Activated effector memory CD4-positive, alpha-beta T cell treated with anti-CD3 and anti-CD28 coated beads, Interleukin-2, amount 50 U/mL, for 16 hours (primary cell): ENCODE data around the gene BZW1.

Experiments
- DNase-seq: peaks from one replicate; pipeline ENCODE4 v3.0.0-alpha.2; 2020

The BZW1 gene

DNA sequence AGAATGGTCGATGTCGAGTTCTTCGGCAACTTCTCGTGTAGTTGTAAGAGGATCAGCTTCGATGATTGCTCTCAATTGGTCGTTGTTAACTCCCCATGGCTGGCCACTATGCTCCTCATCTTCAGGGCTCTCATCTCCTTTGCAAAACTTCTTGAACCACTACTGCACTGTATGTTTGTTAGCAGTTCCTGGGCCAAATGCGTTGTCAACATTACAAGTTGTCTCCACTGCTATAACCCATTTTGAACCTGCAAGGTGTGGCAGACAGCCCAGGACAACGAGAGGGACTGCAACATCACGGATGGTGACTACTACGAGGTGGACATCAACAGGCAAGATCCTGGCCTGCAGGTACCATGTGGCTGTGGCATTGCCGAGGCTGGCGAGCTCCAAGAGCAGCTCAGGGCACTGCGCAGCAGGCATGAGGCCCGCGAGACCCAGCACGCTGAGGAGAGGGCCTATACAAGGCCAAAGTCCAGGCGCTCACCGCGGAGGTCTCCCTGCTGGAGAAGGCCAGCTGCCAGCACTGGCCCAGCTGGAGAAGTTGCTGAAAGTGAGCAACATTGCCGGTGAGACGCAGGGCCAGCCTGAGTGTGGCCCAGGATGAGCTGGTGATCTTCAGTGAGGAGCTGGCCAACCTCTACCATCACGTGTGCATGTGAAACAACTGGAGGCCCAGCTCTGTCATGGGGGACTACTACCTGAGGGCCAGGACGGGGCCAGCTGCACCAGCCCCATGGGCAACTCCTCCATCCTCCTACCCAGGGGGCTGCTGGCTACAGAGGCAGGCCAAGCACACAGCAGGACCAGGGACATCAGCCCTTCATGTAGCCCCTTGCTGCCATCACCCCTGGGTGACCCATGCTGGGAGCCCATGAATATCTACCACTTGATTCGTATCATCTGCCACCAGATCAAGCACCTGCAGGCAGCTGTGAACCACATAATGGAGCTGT is 32.6 kb downstream of the BZW1 start:
- no peak for DNase-seq

DNA sequence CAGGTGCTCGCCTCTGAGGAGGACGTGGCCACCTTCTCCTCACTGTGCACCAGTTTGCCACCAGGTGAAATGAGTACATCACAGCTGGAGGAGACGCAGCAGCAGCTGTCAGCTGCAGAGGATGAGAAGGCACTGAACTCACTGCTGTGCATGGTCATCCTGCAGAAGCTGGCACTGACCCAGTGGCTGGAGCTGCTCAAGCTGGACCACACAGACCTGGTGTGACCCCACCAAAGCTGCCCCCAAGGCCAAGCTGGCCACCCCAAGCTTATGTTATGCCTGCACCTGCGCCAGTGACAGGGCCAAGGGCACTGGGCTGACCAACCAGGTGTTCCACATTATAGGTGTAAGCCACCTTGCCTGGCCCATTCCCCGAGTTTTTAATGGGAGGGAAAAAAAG is 33.5 kb downstream of the BZW1 start:
- no peak for DNase-seq

DNA sequence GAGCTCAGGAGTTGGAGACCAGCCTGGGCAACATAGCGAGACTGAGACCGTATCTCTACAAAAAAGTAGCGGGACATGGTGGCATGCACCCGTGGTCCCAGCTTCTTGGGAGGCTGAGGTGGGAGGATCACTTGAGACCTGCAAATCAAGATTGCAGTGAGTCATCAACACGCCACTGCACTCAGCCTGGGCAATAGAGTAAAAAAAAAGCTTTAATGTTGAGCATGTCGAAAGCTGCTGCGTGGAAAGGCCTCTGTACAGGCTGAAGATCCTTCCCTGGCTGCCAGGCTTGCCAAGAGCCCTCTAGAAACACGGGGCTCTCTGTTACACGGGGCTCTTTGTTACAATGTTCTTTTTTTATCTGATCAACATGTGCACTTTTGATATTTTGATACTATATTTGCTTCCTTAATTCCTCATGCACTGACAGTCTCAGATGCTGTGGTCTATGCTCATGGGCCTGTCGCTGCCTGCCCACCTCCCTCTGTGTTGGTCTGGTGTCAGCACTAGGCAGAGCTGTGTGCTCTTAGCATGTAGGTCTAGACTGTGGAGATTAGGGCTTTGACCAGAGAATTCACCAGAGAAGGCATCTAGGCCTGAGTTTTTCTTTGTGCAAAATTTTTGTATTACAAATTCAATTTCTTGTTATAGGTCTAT is 34.1 kb downstream of the BZW1 start:
- DNase-seq: no peak

DNA sequence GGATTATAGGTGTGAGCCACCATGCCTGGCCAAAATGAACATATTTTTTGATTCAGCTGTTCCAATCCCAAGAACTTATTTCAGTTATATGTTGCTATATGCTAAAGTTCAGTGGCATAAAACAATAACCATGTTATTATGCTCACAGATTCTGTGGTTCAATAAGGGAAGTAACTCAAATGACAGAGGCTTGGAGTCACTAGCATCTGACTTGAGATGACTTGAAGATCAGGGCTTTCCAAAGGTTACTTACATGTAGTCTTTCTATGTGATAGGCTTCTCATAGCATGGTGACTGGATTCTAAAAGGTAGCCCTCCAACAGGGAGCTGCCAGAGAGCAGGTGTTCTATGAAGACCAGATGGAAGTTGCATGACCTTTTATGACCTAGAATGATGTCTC is 35.6 kb downstream of the BZW1 start:
- DNase-seq: no peak

DNA sequence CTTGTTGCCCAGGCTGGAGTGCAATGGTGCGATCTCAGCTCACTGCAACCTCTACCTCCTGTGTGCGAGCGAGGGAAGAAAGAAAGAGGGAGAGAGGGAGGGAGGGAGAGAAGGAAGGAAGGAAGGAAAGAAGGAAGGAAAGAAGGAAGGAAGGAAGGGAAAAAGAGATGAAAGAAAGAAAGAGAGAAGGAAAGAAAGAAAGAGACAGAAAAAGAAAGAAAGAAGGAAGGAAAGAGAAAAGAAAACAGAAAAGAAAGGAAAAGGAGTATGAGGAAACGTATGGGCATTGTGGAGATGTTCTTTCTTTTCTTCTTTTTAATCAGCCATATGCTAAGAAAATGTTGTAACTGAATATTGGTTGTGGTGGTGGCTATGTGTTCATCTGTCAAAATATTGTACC is 36.2 kb downstream of the BZW1 start:
- no peak for DNase-seq

DNA sequence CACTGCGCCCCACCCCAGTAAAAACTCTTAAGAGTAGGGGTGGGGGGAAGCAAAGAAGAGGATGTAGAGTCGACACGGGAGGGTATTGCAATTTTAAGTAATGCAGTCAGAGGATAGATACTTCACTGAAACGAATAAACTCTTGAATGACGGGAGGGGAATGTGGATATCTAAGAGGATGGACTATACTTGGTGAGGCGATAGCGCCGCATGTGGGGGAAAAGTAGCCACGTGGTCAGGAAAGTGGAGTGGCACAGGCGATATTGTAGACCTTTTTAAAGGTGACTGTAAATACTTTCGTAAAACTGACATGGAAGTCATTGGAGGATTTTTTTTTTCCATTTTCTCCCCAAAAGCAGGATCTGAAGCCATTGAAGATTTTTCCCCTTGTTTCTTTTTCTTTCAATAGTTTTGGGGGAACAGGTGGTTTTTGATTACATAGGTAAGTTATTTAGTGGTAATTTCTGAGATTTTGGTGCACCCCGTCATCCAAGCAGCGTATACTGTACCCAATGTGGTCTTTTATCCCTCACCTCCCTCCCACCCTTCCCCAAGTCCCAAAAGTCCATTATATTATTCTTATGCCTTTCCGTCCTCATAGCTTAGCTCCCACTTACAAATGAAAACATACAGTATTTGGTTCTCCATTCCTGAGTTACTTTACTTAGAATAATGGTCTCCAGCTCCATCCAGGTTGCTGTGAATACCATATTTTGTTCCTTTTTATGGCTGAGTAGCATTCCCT is 39.0 kb downstream of the BZW1 start:
- DNase-seq: no peak

DNA sequence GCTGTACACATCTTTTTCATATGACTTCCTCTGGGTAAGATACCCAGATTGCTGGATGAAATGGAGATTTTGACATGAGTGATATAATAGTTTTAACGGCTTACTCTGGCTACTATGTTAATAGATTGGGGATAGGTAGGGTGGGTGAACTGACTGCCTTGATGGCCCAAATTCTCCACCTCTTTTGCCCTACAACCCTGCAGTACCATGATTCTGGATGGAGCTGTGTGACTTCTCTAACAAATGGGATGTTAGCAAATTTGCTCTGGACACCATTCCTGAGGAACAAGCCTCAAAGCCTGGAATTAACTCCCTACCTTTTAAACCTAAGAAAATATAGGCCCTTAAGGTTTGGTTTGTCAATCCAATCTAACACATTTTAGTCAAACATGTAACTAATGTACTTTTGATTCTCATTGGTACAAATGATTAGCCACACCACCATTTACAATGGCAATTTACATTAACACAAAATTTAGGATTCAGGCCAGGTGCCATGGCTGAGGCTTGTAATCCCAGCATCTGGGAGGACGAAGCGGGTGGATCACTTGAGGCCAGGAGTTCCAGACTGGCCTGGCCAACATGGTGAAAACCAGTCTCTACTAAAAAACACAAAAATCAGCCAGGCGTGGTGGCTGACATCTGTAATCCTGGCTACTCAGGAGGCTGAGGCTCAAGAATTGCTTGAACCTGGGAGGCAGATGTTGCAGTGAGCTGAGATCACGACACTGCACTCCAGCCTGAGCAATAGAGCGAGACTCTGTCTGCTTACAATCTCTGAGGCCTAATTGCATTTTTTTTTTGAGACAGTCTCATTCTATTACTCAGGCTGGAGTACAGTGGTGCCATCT is 39.9 kb downstream of the BZW1 start:
- no peak for DNase-seq

DNA sequence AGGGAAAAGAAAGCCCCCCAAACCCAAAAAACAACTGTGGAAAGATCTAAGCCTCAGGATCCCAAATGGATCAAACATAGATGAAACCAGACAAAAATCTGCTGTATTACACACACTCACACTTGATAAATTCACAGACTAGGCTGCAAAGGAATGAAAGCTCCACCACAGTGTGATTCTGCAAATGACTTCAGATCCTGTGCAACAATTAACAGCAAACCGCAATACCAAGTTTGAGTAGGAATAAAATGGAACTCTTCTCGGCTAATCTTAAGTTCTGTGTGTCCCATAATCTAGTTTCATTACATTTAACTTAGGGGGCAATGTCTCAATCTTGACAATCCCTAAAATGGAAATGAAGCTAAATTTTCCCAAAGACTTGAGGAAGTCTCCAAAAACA is 40.9 kb downstream of the BZW1 start:
- no peak for DNase-seq

DNA sequence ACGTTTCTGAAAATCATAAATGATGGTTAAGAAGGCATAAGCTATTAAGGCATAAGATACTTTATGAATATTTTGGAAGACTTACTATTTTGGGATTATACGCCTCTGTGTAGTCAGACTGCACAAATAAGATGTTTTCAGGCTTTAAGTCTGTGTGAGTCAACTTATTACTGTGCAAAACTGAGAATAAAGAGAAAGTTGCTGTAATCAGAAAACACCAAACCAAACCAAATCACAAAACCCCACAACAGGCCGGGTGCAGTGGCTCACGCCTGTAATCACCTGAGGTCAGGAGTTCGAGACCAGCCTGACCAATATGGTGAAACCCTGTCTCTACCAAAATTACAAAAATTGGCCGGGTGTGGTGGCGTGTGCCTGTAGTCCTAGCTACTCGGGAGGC is 45.1 kb downstream of the BZW1 start:
- no peak for DNase-seq

DNA sequence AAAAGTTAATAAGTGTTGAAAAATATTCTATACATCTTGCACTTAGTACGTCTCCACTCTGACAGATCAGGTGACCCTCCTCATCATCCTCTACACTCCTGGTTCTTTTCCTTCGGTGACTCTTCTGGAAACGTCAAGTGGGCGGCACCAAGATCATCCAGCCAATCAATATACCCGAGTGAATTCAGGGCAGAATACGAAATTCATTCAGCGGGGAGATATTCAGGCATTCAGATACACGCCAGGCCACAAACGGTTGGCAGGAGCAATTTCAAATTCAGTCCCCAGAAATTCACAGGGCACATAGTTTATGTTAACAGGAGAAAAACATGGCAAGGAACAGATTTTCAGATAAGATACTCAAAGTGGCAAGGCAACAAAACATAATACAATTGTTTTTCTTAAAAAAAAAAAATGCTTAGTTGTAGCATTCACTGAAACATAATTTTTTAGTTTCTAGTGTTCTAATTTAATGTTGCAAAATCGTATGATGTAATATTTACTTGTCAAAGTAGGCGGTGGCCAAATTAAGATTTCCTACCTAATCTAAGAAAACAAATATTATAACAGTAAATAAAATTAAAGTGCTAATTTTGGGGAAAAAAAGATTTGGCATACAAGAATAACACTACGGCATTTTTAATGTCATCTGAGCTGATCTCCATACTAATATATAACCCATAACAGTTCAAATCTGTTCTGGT is 48.5 kb downstream of the BZW1 start:
- DNase-seq: peak; percentile 72

DNA sequence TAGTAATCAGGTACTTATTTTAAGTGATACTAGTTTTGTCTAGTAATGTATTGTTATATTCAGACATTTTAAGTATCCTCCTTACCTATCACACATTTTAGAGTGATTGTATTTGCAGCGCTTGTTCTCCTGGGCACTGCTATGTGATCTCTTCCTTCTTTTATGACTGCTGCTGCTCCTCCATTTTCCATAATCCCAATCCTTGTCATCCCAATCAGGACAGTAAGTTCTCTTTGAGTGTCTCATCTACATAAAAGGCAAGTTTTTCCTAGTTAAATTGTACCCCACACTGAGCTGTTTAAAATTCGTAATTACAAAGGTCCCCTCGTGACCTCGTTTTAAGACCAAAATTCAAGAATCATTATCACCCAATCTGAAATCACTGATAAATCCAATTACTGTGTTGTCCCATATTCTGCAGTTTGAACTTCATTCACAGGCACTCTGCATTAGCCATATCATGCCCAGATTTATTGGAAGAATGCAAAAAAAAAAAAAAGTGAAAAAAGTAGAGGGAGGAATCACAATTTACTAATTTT is 50.0 kb downstream of the BZW1 start:
- DNase-seq: no peak

DNA sequence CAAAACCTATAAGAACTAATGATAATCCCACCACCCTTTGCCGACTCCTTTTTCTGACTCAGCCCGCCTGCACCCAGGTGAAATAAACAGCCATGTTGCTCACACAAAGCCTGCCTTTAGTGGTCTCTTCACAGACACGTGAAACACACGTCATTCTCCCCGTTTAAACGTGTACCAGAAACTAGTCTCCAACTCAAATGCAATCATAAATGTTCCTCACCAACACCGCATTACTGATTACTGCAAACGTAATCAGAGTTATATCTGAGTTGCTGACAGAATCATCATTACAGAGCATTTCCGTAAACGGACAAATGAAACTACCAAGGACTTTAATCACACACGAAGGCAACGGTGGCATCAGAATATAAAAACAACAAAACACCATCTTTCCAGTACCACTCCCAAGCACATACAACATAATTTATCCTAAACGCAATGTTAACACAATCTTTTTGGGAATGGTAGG is 50.9 kb downstream of the BZW1 start:
- peak; percentile 85 for DNase-seq

DNA sequence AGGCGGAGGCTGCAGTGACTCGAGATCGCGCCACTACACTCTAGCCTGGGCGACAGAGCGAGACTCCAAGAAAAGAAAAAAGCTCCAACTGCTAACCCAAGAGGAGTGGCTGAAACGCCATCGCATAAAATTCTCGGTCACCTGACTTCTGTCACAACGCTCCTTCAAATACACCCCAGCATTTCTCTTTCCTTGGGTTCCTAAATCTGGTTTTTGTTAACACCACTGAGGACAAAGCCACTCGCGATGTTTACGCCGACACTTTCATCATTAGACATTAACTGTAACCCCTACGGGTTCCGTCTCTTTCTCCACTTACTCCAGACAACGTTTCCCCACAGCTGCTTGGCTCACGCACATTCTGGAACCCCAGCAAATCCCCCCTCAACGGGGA is 52.1 kb downstream of the BZW1 start:
- peak; percentile 76 for DNase-seq

DNA sequence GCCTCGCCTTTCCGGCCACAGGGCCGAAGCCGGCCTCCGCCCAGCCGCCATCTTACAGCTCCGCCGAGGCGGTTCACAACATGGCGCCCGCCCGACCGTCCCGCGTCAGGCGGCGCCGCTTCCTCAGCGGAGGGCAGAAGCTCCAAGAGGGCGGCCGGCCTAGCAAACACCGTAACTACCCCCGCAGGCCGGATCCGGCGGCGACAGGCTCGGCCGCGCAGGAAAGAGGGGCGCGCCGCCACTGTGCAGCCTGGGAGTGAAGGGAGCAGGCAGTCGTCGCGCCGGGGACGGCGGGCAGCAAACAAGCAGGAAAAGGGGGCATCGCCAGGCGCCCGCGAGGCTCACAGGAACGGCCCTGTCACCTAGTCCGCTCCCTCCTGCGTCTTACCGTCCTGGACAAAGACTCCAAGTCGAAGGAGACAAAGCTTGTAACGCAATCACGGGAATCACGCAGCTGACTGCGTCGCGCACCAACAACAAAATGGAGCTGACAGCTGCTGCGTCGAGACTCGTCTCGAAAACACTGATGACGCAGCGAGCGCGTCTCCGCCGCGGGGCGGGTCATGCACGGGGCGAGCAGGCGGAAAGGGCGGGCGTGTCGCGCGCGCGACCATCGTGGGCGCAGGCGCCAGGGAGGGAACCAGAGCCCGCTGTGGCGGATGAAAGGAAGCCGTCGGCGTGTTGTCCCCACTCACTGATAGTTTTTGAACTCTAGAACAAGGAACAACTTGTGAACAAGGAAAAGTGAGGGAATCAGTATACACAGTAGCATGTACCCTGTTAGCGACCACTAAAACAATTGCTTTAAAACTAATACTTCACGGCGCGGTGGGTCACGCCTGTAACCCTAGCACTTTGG is 52.7 kb downstream of the BZW1 start, which contains the start of gene CLK1:
Gene CLK1, minus strand, starts transcription at position 483 of the 859 bp plus-strand sequence. CDS start 2,796 bp downstream, outside the sequence.
- DNase-seq: peak; percentile 99

DNA sequence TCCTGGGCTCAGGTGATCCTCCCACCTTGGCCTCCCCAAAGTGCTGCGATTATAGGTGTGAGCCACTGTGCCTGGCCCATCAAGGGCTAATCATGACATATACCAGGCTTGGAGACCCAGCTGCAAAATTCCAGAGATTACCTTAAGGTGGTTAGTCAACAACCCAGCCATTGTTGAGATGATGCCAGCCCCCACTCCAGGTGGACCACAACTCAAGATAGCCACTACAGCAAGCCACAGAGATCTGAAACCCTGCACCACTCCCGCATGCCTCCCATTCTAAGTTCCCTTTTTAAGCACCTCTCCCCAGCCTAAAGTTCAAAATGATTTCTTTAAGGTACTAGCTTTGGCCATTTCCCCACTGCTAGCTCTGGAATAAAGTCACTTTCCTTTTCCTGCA is 57.3 kb downstream of the BZW1 start:
- DNase-seq: no peak

DNA sequence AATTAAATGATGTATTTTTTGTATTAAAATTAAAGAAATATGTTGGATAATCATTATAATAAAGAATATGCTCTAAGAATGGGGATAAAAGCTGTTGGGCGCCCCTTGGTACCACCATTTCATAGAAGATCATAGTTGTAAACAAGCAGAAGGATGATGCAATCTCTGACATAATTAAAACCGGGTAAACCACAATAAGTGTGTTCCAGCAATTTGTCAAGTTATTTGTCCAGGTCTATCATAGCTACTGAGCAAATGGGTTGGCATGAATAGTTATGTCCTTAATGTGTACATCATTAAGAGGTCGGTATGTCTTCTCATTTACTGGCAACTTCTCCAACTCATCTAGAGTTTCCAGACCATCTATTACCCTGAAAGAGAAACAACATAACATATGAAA is 59.4 kb downstream of the BZW1 start:
- DNase-seq: no peak

DNA sequence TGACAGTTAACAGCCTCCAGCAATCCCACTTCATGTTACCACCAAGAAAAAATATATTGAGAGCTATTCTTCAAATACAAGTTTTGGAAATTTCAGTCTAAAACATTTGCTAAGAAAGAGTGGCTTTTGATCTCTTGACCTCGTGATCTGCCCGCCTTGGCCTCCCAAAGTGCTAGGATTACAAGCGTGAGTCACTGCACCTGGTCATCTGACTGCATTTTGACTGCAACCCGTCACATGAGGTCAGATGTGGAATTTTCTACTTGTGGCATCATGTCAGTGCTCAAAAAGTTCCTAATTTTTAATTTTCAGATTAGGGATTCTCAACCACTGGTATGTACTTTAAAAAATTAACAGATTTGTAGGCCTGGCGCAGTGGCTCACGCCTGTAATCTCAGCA is 61.9 kb downstream of the BZW1 start:
- no peak for DNase-seq
